GM12878 (cell line): ENCODE measurements around the gene RAPGEF4.

Source experiments
- RAD21 ChIP-seq: IDR thresholded peaks from 2 replicates; pipeline ENCODE4 v1.6.1; 2011; ENCODE audit warnings: mild to moderate bottlenecking, low read depth, low read length, moderate library complexity; ENCODE audit not compliant: insufficient read depth
- TCF7 ChIP-seq: IDR thresholded peaks from 2 replicates; pipeline ENCODE4 v1.6.1; 2014; ENCODE audit warnings: antibody characterized with exemption, borderline replicate concordance

DNA sequence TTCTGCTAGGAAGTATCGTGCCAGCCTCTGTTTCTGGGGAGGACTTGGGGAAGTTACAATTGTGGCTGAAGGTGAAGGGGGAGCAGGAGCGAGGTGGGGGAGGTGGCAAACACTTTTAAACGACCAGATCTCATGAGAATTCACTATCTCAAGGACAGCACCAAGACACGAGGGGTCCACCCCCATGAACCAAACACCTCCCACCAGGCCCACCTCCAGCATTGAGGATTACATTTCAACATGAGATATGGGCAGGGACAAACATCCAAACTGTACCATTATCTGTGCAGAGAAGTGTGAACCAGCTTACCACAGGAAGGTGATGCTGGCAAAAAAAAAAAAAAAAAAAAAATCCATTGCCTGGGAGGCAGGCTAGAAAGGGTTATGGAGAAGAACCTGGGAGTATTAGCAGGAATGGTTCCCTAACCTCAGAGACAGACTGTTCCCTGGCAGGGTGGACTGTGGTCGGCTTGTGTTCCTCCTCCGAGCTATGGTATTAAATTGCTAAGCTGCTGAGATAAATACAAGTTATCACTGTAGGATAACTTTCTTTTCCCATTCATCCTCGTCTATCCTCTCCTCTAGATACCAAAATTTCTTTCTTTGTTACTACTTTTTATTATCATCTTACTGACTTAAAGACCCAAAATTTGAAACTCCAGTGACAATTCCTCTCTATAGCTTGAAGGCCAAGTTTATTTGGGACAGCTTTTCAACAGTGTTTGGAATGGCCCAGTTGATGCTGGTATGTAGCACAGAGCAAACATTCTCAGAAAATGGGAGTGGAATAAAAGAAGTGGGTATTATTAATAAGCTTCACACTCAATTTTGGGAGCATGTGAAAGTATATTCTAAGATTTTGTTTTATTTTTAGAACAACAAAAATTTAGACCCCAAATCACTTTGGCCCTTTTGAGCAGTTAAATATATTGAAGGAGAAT lies 266.3 kb downstream of the RAPGEF4 start:
- TF ChIP-seq RAD21 (no peak), TCF7 (no peak)
